OCI-M2 (cell line): ENCODE measurements around the gene SPRED3.

Experiments
- DNase-seq: peaks from one replicate; lab custom pipeline; 2025; ENCODE audit not compliant: unreplicated experiment; lab: John Stamatoyannopoulos, UW

The SPRED3 gene

GRCh38 chr19:38443458-38443999, 55.0 kb downstream of the SPRED3 start:
- DNase-seq: no peak

GRCh38 chr19:38444026-38444425, 55.5 kb downstream of the SPRED3 start:
- no peak for DNase-seq

GRCh38 chr19:38445362-38445761, 56.9 kb downstream of the SPRED3 start:
- no peak for DNase-seq

- DNase-seq: no peak
These were observed 59.7 kb downstream of the SPRED3 start for GRCh38 chr19:38448225-38448624.
